ENCODE measurements around the gene FXYD7.

GRCh38 chr19:35120898-35121297 lies 22.2 kb upstream of the FXYD7 start:
- TF ChIP-seq CTCF (IDR thresholded peaks at IDR 0.05; ENCODE audit: insufficient read depth, low read length): no peak
- no peak for TF ChIP-seq GABPA (IDR thresholded peaks at IDR 0.05; ENCODE audit: low read depth)
- TF ChIP-seq POLR2AphosphoS5 (IDR thresholded peaks at IDR 0.05; ENCODE audit: low read depth): no peak
- TF ChIP-seq, protein P1, sequence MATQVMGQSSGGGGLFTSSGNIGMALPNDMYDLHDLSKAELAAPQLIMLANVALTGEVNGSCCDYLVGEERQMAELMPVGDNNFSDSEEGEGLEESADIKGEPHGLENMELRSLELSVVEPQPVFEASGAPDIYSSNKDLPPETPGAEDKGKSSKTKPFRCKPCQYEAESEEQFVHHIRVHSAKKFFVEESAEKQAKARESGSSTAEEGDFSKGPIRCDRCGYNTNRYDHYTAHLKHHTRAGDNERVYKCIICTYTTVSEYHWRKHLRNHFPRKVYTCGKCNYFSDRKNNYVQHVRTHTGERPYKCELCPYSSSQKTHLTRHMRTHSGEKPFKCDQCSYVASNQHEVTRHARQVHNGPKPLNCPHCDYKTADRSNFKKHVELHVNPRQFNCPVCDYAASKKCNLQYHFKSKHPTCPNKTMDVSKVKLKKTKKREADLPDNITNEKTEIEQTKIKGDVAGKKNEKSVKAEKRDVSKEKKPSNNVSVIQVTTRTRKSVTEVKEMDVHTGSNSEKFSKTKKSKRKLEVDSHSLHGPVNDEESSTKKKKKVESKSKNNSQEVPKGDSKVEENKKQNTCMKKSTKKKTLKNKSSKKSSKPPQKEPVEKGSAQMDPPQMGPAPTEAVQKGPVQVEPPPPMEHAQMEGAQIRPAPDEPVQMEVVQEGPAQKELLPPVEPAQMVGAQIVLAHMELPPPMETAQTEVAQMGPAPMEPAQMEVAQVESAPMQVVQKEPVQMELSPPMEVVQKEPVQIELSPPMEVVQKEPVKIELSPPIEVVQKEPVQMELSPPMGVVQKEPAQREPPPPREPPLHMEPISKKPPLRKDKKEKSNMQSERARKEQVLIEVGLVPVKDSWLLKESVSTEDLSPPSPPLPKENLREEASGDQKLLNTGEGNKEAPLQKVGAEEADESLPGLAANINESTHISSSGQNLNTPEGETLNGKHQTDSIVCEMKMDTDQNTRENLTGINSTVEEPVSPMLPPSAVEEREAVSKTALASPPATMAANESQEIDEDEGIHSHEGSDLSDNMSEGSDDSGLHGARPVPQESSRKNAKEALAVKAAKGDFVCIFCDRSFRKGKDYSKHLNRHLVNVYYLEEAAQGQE (IDR thresholded peaks at IDR 0.05; ENCODE audit: insufficient replicate concordance, low read depth): no peak
- TF ChIP-seq SPI1 (IDR thresholded peaks at IDR 0.05; ENCODE audit: borderline replicate concordance, low read depth): no peak
